Astrocyte (in vitro differentiated cells and primary cell): Measurements from ENCODE around the gene LBX2. TPM values are rescaled to one million over a fixed set of nuclear protein-coding genes. Genes with fewer than 3 reads are reported as not detected.
A peak's percentile ranks its signal among the peaks of the same experiment; 100 is the strongest.

ENCODE experiments used
- DNase-seq: peaks from one replicate; pipeline ENCODE4 v3.0.0-alpha.2; 2010; ENCODE audit warnings: low read depth
- FAIRE-seq: peaks from 2 replicates; lab custom pipeline; 2011; peaks lifted over from hg19 to GRCh38; lab: Jason Lieb, UNC
- H2AFZ ChIP-seq: 2 replicates; pipeline ENCODE4 v1.6.0; 2012; ENCODE audit warnings: low read depth, low read length, inconsistent platforms
- H3K27ac ChIP-seq: 2 replicates; pipeline ENCODE4 v1.5.1; 2011; ENCODE audit warnings: low read depth, low read length, inconsistent platforms
- H3K27me3 ChIP-seq: 2 replicates; pipeline ENCODE4 v1.6.0; 2011; ENCODE audit warnings: low read length, inconsistent platforms; ENCODE audit not compliant: insufficient read depth
- H3K36me3 ChIP-seq: 2 replicates; pipeline ENCODE4 v1.5.1; 2011; ENCODE audit warnings: low read length, inconsistent platforms; ENCODE audit not compliant: insufficient read depth
- H3K4me1 ChIP-seq: 2 replicates; pipeline ENCODE4 v1.5.1; 2011; ENCODE audit warnings: low read length, inconsistent platforms; ENCODE audit not compliant: insufficient read depth
- H3K4me2 ChIP-seq: 2 replicates; pipeline ENCODE4 v1.6.0; 2012; ENCODE audit warnings: low read length, inconsistent platforms
- H3K4me3 ChIP-seq: 2 replicates; pipeline ENCODE4 v1.5.1; 2011; ENCODE audit warnings: low read depth, mild to moderate bottlenecking, low read length, inconsistent platforms; ENCODE audit not compliant: insufficient read depth
- H3K79me2 ChIP-seq: 2 replicates; pipeline ENCODE4 v1.6.0; 2012; ENCODE audit warnings: mild to moderate bottlenecking, low read length, inconsistent platforms; ENCODE audit not compliant: insufficient read depth
- H3K9ac ChIP-seq: 2 replicates; pipeline ENCODE4 v1.6.0; 2012; ENCODE audit warnings: mild to moderate bottlenecking, low read length, inconsistent platforms
- H3K9me3 ChIP-seq: 2 replicates; pipeline ENCODE4 v1.5.1; 2012; ENCODE audit warnings: low read depth, mild to moderate bottlenecking, low read length, inconsistent platforms; ENCODE audit not compliant: insufficient read depth
- H4K20me1 ChIP-seq: 2 replicates; pipeline ENCODE4 v1.6.0; 2012; ENCODE audit warnings: low read length, inconsistent platforms; ENCODE audit not compliant: insufficient read depth
- H3K27ac Mint-ChIP-seq: one replicate; pipeline ENCODE4 v1.8.0; 2021; ENCODE audit warnings: mild to moderate bottlenecking, mixed read lengths; ENCODE audit not compliant: unreplicated experiment
- H3K27me3 Mint-ChIP-seq: one replicate; pipeline ENCODE4 v1.8.0; 2021; ENCODE audit warnings: low read depth, mixed read lengths; ENCODE audit not compliant: unreplicated experiment
- H3K36me3 Mint-ChIP-seq: one replicate; pipeline ENCODE4 v1.8.0; 2021; ENCODE audit warnings: low read depth, mixed read lengths; ENCODE audit not compliant: unreplicated experiment
- H3K4me1 Mint-ChIP-seq: one replicate; pipeline ENCODE4 v1.8.0; 2021; ENCODE audit warnings: low read depth, mixed read lengths; ENCODE audit not compliant: unreplicated experiment
- H3K4me3 Mint-ChIP-seq: one replicate; pipeline ENCODE4 v1.8.0; 2021; ENCODE audit warnings: mild to moderate bottlenecking, moderate library complexity, mixed read lengths; ENCODE audit not compliant: unreplicated experiment
- H3K9me3 Mint-ChIP-seq: one replicate; pipeline ENCODE4 v1.8.0; 2021; ENCODE audit warnings: mild to moderate bottlenecking, mixed read lengths; ENCODE audit not compliant: unreplicated experiment
- EZH2 ChIP-seq: IDR thresholded peaks from 2 replicates; pipeline ENCODE4 v1.6.1; 2012; ENCODE audit warnings: mild to moderate bottlenecking, low read length, inconsistent platforms; ENCODE audit not compliant: insufficient read depth
- total RNA-seq: library from RNA; stranded (reverse); gene quantifications from 2 replicates; pipeline ENCODE4 v1.2.1, GENCODE V29; 2021
- TF ChIP-seq, protein P1 (sequence below): IDR thresholded peaks from 2 replicates; pipeline ENCODE4 v1.5.1; 2011; ENCODE audit warnings: low read depth, mild to moderate bottlenecking, inconsistent platforms, low read length, moderate library complexity; ENCODE audit not compliant: insufficient read depth

Gene LBX2
- total RNA-seq, 1 donor from 2014 or later, result 1.0 TPM

- Histone ChIP-seq H4K20me1 (peaks cover 13% of the 10 kb centered on the region), H3K79me2 (peaks cover 18% of the 10 kb centered on the region), H3K27me3 (peaks cover 48% of the 10 kb centered on the region), H3K9me3 (no peaks in the 10 kb centered on the region), H3K4me2 (no peak overlapping the region), H3K9ac (no peak overlapping the region), H3K36me3 (no peaks in the 10 kb centered on the region), H3K4me1 (peaks cover 30% of the 10 kb centered on the region), H3K27ac (no peak overlapping the region), H3K4me3 (no peak overlapping the region), H2AFZ (no peak overlapping the region)
- Mint-ChIP-seq H3K27ac (no peak overlapping the region), H3K36me3 (peaks cover 5% of the 10 kb centered on the region), H3K27me3 (peaks cover 47% of the 10 kb centered on the region), H3K4me1 (peaks cover 13% of the 10 kb centered on the region), H3K9me3 (no peaks in the 10 kb centered on the region), H3K4me3 (no peak overlapping the region)
- no peak for DNase-seq
- TF ChIP-seq, protein P1, sequence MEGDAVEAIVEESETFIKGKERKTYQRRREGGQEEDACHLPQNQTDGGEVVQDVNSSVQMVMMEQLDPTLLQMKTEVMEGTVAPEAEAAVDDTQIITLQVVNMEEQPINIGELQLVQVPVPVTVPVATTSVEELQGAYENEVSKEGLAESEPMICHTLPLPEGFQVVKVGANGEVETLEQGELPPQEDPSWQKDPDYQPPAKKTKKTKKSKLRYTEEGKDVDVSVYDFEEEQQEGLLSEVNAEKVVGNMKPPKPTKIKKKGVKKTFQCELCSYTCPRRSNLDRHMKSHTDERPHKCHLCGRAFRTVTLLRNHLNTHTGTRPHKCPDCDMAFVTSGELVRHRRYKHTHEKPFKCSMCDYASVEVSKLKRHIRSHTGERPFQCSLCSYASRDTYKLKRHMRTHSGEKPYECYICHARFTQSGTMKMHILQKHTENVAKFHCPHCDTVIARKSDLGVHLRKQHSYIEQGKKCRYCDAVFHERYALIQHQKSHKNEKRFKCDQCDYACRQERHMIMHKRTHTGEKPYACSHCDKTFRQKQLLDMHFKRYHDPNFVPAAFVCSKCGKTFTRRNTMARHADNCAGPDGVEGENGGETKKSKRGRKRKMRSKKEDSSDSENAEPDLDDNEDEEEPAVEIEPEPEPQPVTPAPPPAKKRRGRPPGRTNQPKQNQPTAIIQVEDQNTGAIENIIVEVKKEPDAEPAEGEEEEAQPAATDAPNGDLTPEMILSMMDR, result no peak
- no peak for TF ChIP-seq EZH2
- FAIRE-seq, result no peak
Observed at GRCh38 chr2:74510272-74510671, 10.9 kb upstream of the LBX2 start.

GRCh38 chr2:74507926-74508520, 8.6 kb upstream of the LBX2 start:
- TF ChIP-seq, protein P1, result no peak
- no peak for TF ChIP-seq EZH2

More at GRCh38 chr2:74507926-74508520, 8.6 kb upstream of the LBX2 start:
- Mint-ChIP-seq H3K36me3 (peaks cover 12% of the 10 kb centered on the region), H3K27me3 (peaks cover 40% of the 10 kb centered on the region), H3K4me1 (peaks cover 21% of the 10 kb centered on the region), H3K27ac (peak overlapping the region; percentile 99), H3K4me3 (peak overlapping the region; percentile 97), H3K9me3 (no peaks in the 10 kb centered on the region)
- Histone ChIP-seq H3K4me2 (peak overlapping the region; percentile 97), H3K27ac (peak overlapping the region; percentile 99), H3K9ac (peak overlapping the region; percentile 95), H3K4me1 (peaks cover 47% of the 10 kb centered on the region), H2AFZ (peak overlapping the region; percentile 98), H3K27me3 (peaks cover 31% of the 10 kb centered on the region), H4K20me1 (peaks cover 7% of the 10 kb centered on the region), H3K79me2 (peaks cover 24% of the 10 kb centered on the region), H3K9me3 (no peaks in the 10 kb centered on the region), H3K36me3 (peaks cover 4% of the 10 kb centered on the region), H3K4me3 (peak overlapping the region; percentile 94)
- DNase-seq (no peak), FAIRE-seq (no peak)
